SK-N-SH (cell line): ENCODE results near the gene PABPC1L.

Experiments
- MEF2A ChIP-seq: IDR thresholded peaks from 2 replicates; pipeline ENCODE4 v1.4.0; 2012; ENCODE audit warnings: low read depth, borderline replicate concordance
- RAD21 ChIP-seq: IDR thresholded peaks from 2 replicates; pipeline ENCODE4 v1.6.1; 2012; ENCODE audit warnings: mild to moderate bottlenecking, low read length

DNA sequence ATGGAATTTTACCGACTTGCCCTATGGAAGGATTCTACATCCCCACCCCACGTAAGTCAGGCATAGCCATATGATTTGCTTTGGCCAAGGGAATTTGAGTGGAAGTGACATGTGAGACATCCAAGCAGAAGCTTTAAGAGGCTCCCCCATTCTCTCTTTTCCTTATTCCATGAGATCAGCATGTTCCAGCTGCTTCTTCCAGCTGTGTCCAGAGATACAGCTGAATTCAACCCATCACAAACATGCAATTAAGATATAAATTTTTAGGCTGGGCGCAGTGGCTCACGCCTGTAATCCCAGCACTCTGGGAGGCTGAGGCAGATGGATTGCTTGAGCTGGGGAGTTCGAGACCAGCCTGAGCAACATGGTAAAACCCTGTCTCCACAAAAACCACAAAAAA, 40.4 kb upstream of the PABPC1L start:
- TF ChIP-seq RAD21 = no peak
- TF ChIP-seq MEF2A = no peak
